Aorta (tissue), 5 donors: ENCODE measurements around the gene CHD5. TPM values are rescaled to one million over a fixed set of nuclear protein-coding genes. Genes with fewer than 3 reads are reported as not detected.

Source experiments
- ATAC-seq: fragments of 200-7000 bp; cut with Tn5 transposase; one replicate; pipeline ENCODE4 v1.9.1; 2022; ENCODE audit warnings: moderate library complexity; ENCODE audit not compliant: low FRiP score
- DNase-seq, 2 donors: peaks; one replicate each; pipeline ENCODE4 v3.0.0-alpha.2; 2020
- H3K27ac ChIP-seq, 2 donors: one replicate each; pipeline ENCODE4 v1.5.1; 2013; ENCODE audit warnings: low read length in 2 of 2, mild to moderate bottlenecking in 2 of 2, moderate library complexity in 2 of 2, control low read depth in 1 of 2, inconsistent platforms in 1 of 2, low read depth in 1 of 2
- H3K27me3 ChIP-seq, 2 donors: one replicate each; pipeline ENCODE4 v1.6.1; 2013; ENCODE audit warnings: control low read depth in 1 of 2, low read length in 1 of 2, mild to moderate bottlenecking in 1 of 2, moderate library complexity in 1 of 2; ENCODE audit not compliant: insufficient read depth in 2 of 2, control insufficient read depth in 1 of 2
- H3K36me3 ChIP-seq, 2 donors: one replicate each; pipeline ENCODE4 v1.6.1; 2013; ENCODE audit warnings: control low read depth in 1 of 2, low read length in 1 of 2, mild to moderate bottlenecking in 1 of 2; ENCODE audit not compliant: insufficient read depth in 2 of 2, control insufficient read depth in 1 of 2
- H3K4me1 ChIP-seq, 2 donors: one replicate each; pipeline ENCODE4 v1.6.1; 2013; ENCODE audit warnings: low read length in 2 of 2, control low read depth in 1 of 2, mild to moderate bottlenecking in 1 of 2, moderate library complexity in 1 of 2; ENCODE audit not compliant: insufficient read depth in 2 of 2, control insufficient read depth in 1 of 2
- H3K4me3 ChIP-seq, 2 donors: one replicate each; pipeline ENCODE4 v1.5.1; 2013; ENCODE audit warnings: low read length in 2 of 2, control low read depth in 1 of 2, mild to moderate bottlenecking in 1 of 2
- H3K9me3 ChIP-seq: one replicate; pipeline ENCODE4 v1.6.1; 2013; ENCODE audit warnings: mild to moderate bottlenecking, low read length; ENCODE audit not compliant: control insufficient read depth
- WGBS, 2 donors: extraction: QIAGEN DNeasy Blood & Tissue Kit; methylation state at CpG; one replicate each; pipeline ENCODE4 v1.1.7; 2013; 5-methylcytosine and 5-hydroxymethylcytosine counted together
- intact Hi-C, 2 donors: fragments of 100-400 bp; cut with DNase I; formaldehyde crosslinking; loops; one replicate each; pipeline versions ENCODE4 v1.14.2 to v1.15.0; 2022
- polyA plus RNA-seq, 2 donors: library from polyadenylated mRNA; stranded (reverse); fragments of 200-250 nt; gene quantifications; one replicate each; pipeline ENCODE4 v1.2.3, GENCODE V29; 2013
- total RNA-seq, 2 donors: library from RNA; stranded (reverse); fragmentation: NEBNext Ultra II Directional; extraction: Animal tissue kit (Norgen Biotek cat#: 25700); gene quantifications; one replicate each; pipeline ENCODE4 v1.2.1, GENCODE V29; 2021
- donor health status: healthy with polysubstance abuse.
- donor health status: Bipolar disorder and iron deficiency.
- donor health status: DM: no; HTN: no; CAD: no.
- donor health status: DM: no; HTN: no; CAD: no.
- donor health status: DM: yes; HTN: yes; CAD: no.

Gene CHD5
- total and polyA plus RNA-seq, 4 donors: 0.24 to 2.5 (median 0.32) TPM

- intact Hi-C loops: no loop called here
- no peak for DNase-seq
Observed at GRCh38 chr1:6180707-6181311, 688 bp upstream of the CHD5 start.

DNA sequence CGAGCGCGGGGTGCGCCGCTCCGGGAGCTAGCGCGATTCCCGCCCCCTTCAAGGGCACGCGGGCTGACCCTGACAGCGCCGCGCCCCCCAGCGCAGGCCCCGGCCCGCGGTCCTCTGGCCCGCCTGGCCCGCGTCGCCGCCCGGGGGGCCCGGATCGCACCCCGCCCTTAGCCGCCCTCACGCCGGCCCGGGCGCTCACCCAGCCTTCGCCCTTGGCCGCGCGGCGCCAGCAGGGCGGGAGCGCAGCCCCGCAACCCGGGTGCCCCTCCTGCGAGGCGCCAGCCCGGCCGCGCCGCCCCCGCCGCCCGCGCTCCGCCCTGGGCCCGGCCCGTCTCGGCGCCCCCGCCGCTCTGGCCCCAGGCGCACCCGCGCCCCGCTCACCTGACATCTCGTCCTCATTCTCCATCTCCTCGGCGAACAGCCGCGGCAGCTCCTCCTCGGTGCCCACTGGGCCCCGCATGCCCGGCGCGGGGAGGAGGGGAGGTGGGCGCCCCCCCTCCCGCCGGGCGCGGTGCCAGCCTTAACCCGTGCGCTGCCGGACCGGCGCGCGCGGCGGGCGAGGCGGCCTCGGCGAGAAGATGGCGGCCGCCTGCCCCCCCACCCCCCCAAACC lies 451 bp downstream of the CHD5 start:
- Histone ChIP-seq H3K27me3 (no peaks in the 10 kb centered on the region), H3K9me3 (no peaks in the 10 kb centered on the region), H3K4me3 (peak overlapping the region; percentile 23 to 42), H3K27ac (no peak overlapping the region), H3K36me3 (no peaks in the 10 kb centered on the region), H3K4me1 (no peaks in the 10 kb centered on the region)
- ATAC-seq (no peak), DNase-seq (no peak)
- WGBS, 2 donors: 0 to 1% methylated on average over 7 to 92 of the region's 92 CpGs
- intact Hi-C loops: no loop called here

More at GRCh38 chr1:6180707-6181311, 688 bp upstream of the CHD5 start:
- H3K36me3 ChIP-seq: no peaks in the 10 kb centered on the region
- no peak overlapping the region for H3K27ac ChIP-seq
- no peaks in the 10 kb centered on the region for H3K9me3 ChIP-seq
- H3K4me1 ChIP-seq: no peaks in the 10 kb centered on the region
- H3K27me3 ChIP-seq: no peaks in the 10 kb centered on the region
- no peak overlapping the region for H3K4me3 ChIP-seq
- no peak for ATAC-seq
- 6 to 7% methylated on average over 36 of the region's 36 CpGs for WGBS, 2 donors

DNA sequence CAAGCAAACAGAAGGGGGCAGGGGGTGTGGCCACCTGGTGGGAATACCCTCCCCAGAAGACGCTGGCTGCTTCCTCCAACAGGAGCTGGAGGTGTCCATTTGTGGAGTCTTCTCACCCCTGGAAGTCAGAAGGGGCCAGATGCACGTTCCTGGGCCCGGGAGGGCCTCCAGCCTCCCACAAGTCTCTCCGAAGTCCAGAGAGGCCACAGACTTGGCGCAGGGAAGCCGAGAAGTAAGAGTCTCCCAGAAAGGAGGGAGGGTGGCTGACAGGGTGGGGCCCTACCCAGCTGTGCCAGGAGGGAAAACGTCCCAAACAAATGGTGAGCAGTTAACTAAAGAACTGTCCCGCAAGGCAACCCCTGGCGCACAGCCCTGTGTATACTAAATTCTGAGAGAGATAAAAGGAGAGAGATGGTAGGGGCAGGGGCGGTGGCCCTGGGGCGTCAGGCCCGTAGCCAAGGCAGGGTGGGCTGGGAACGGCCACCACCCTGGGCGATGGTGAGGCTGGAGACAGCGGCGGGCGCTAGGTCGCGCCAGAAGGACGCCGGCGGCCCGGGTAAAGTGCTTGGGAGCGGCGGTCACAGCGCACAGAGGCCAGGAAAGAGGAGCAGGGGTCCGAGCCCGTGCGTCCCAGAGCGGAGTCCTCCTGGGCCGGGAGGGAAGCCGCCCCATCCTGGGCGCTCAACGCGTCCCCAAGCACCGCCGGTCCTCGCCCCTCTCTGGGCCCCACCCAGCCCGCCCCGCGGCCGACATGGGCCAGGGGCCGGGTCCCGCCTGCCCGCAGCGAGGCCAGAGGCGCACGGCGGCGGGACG lies 1.2 kb downstream of the CHD5 start:
- Histone ChIP-seq H3K4me3 (peak overlapping the region; percentile 23 to 42), H3K27ac (no peak overlapping the region), H3K27me3 (no peaks in the 10 kb centered on the region)

GRCh38 chr1:6177681-6178380 lies 2.3 kb downstream of the CHD5 start:
- DNase-seq (no peak), ATAC-seq (no peak)
- no peaks in the 10 kb centered on the region for H3K9me3 ChIP-seq
- 78 to 80% methylated on average over 17 to 18 of the region's 18 CpGs for WGBS, 2 donors
- H3K27me3 ChIP-seq: no peaks in the 10 kb centered on the region
- no peak overlapping the region for H3K4me3 ChIP-seq
- no peaks in the 10 kb centered on the region for H3K36me3 ChIP-seq
- intact Hi-C loops: no loop called here
- no peaks in the 10 kb centered on the region for H3K4me1 ChIP-seq
- no peak overlapping the region for H3K27ac ChIP-seq

More for the DNA sequence above, 1.2 kb downstream of the CHD5 start:
- H3K9me3 ChIP-seq: no peaks in the 10 kb centered on the region
- no peaks in the 10 kb centered on the region for H3K4me1 ChIP-seq
- DNase-seq (no peak), ATAC-seq (no peak)
- WGBS, 2 donors: 2% methylated on average over 24 to 51 of the region's 51 CpGs
- intact Hi-C loops: no loop called here
- no peaks in the 10 kb centered on the region for H3K36me3 ChIP-seq

- H3K36me3 ChIP-seq: no peaks in the 10 kb centered on the region
- no peaks in the 10 kb centered on the region for H3K27me3 ChIP-seq
- 74 to 83% methylated on average over 5 of the region's 5 CpGs for WGBS, 2 donors
- H3K27ac ChIP-seq: no peak overlapping the region
- no peak overlapping the region for H3K4me3 ChIP-seq
- no peaks in the 10 kb centered on the region for H3K4me1 ChIP-seq
- intact Hi-C loops: no loop called here
- DNase-seq: no peak
- no peaks in the 10 kb centered on the region for H3K9me3 ChIP-seq
- no peak for ATAC-seq
Observed at GRCh38 chr1:6176779-6177178, 3.3 kb downstream of the CHD5 start.

- Histone ChIP-seq H3K27ac (no peak overlapping the region), H3K36me3 (no peaks in the 10 kb centered on the region), H3K4me3 (no peak overlapping the region), H3K4me1 (no peaks in the 10 kb centered on the region), H3K27me3 (no peaks in the 10 kb centered on the region), H3K9me3 (no peaks in the 10 kb centered on the region)
- ATAC-seq (no peak), DNase-seq (no peak)
- intact Hi-C loops: no loop called here
- 95 to 98% methylated on average over 6 of the region's 6 CpGs for WGBS, 2 donors
Observed at GRCh38 chr1:6175411-6175828, 4.7 kb downstream of the CHD5 start.

DNA sequence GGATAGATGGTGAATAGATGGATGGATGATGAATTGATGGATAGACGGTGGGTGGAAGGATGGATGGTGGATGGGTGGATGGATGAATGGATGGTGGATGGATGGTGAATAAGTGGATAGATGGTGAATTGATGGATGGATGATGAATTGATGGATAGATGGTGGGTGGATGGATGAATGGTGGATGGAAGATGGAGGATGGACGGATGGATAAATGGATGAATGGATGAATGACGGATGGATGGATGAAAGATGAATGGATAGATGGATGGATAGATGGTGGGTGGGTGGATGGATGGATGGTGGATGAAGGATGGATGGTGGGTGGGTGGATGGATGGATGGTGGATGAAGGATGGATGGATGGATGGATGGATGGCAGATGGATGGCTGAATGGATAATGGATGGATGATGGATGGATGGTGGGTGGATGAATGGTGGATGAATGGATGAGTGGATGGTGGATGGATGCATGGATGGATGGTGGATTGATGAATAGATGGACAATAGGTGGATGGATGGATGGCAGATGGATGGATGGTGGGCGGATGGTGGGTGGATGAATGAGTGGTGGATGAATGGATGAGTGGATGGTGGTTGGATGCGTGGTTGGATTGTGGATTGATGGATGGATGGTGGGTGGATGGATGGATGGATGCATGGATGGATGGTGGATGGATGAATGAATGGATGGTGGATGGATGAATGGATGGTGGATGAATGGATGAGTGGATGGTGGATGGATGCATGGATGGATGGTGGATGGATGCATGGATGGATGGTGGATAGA lies 5.3 kb downstream of the CHD5 start:
- WGBS, 2 donors: 92 to 93% methylated on average over 5 of the region's 5 CpGs
- DNase-seq (peak in 1 of 2 donors; percentile 23), ATAC-seq (no peak)
- no peaks in the 10 kb centered on the region for H3K4me1 ChIP-seq
- H3K27me3 ChIP-seq: no peaks in the 10 kb centered on the region
- H3K36me3 ChIP-seq: no peaks in the 10 kb centered on the region
- no peak overlapping the region for H3K27ac ChIP-seq
- H3K4me3 ChIP-seq: no peak overlapping the region
- no peaks in the 10 kb centered on the region for H3K9me3 ChIP-seq
- intact Hi-C loops: no loop called here

DNA sequence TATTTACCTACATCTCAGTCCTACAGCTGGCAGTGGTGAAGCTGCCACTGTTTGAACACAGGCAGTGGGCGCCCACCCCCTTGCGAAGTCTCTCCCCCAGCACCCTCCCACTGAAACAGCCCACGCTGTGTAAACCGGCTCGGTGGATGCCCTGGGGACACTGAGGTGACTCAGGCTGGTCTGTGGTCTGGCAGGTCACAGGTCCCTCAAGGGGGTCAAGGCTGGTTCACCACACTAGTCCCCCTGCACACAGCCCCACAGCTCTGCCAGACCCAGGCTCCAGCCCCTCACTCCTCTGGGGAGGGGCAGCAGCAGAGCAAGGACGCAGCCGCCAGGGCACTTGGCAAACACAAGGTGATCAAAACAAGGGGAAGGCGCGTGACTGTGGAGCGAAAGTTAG lies 7.6 kb downstream of the CHD5 start:
- Histone ChIP-seq H3K36me3 (no peaks in the 10 kb centered on the region), H3K4me1 (no peaks in the 10 kb centered on the region), H3K9me3 (no peaks in the 10 kb centered on the region), H3K4me3 (no peak overlapping the region), H3K27ac (no peak overlapping the region), H3K27me3 (no peaks in the 10 kb centered on the region)
- WGBS, 2 donors: 83 to 88% methylated on average over 10 of the region's 10 CpGs
- DNase-seq: no peak
- intact Hi-C loops: no loop called here
- no peak for ATAC-seq
